K562 treated with DMSO at 1 percent for 12 hours (cell line): ENCODE measurements around the gene PRADC1. TPM values are rescaled to one million over a fixed set of nuclear protein-coding genes. Genes with fewer than 3 reads are reported as not detected.

ENCODE experiments used
- total RNA-seq: library from RNA; unstranded; fragments of 300-600 nt; gene quantifications from 2 replicates; pipeline ENCODE4 v1.2.3, GENCODE V29; 2022; ENCODE audit not compliant: insufficient read depth

Gene PRADC1
- total RNA-seq: 50.3 and 70.3 TPM in 2 replicates

GRCh38 chr2:73233154-73233931 is at the start of gene PRADC1:
TSS of gene PRADC1 (minus strand) at chr2:73233239. CDS start at chr2:73233160, 79 bp downstream.

GRCh38 chr2:73233932-73234832 is 1.1 kb upstream of the PRADC1 start, which contains the start of gene CCT7:
TSS of gene CCT7 (plus strand) at chr2:73234308. CDS start at chr2:73234379, 71 bp downstream.

GRCh38 chr2:73214120-73215035 is 18.7 kb downstream of the PRADC1 start, which contains the start of gene SMYD5:
TSS of gene SMYD5 (plus strand) at chr2:73214245. CDS start at chr2:73214267, 22 bp downstream.

GRCh38 chr2:73202156-73203054 is 30.6 kb downstream of the PRADC1 start, which contains the start of gene NOTO:
TSS of gene NOTO (plus strand) at chr2:73202574. CDS start at chr2:73202667, 93 bp downstream.

Other genes starting within 250 kb of the PRADC1 start
- 14.9 and 23.7 TPM in 2 replicates for gene SFXN5, start 161.5 kb downstream of the PRADC1 start, total RNA-seq
- 4.8 and 9.1 TPM in 2 replicates for gene RAB11FIP5, start 120.3 kb downstream of the PRADC1 start, total RNA-seq
- gene NOTO, start 30.7 kb downstream of the PRADC1 start, total RNA-seq: not detected in 2 replicates
- 11.6 and 15.1 TPM in 2 replicates for gene SMYD5, start 19.0 kb downstream of the PRADC1 start, total RNA-seq
- gene CCT7, start 1.1 kb upstream of the PRADC1 start, total RNA-seq: 379 and 386 TPM in 2 replicates
- gene FBXO41, start 51.2 kb upstream of the PRADC1 start, total RNA-seq: 0.64 and 1.3 TPM in 2 replicates
- not detected in 2 replicates for gene EGR4, start 60.3 kb upstream of the PRADC1 start, total RNA-seq
- 2.4 and 14.0 TPM in 2 replicates for gene ALMS1, start 152.6 kb upstream of the PRADC1 start, total RNA-seq